ENCODE data around the gene KLHL30.
"Not testable (repeated sequence)": the region's sequence is repeated elsewhere in the genome, so short reads cannot be mapped to it uniquely, and the experiment has no call there.

Gene KLHL30

GRCh38 chr2:238102865-238103264 lies 35.6 kb upstream of the KLHL30 start:
- no peak for DNase-seq (ENCODE audit: low read depth)

GRCh38 chr2:238103465-238104225 lies 34.8 kb upstream of the KLHL30 start:
- no peak for DNase-seq (ENCODE audit: low read depth)

GRCh38 chr2:238104226-238104690 lies 34.2 kb upstream of the KLHL30 start:
- DNase-seq (ENCODE audit: low read depth): no peak

GRCh38 chr2:238104691-238105371 lies 33.6 kb upstream of the KLHL30 start:
- DNase-seq (ENCODE audit: low read depth): no peak

- no peak for DNase-seq (ENCODE audit: low read depth)
These were observed 32.7 kb upstream of the KLHL30 start for GRCh38 chr2:238105506-238106338.

- no peak for DNase-seq (ENCODE audit: low read depth)
These were observed 32.1 kb upstream of the KLHL30 start for GRCh38 chr2:238106339-238106697.

GRCh38 chr2:238106698-238107524 lies 31.6 kb upstream of the KLHL30 start:
- no peak for DNase-seq (ENCODE audit: low read depth)

GRCh38 chr2:238107525-238108422 lies 30.7 kb upstream of the KLHL30 start:
- no peak for DNase-seq (ENCODE audit: low read depth)

GRCh38 chr2:238108423-238109183 lies 29.9 kb upstream of the KLHL30 start:
- no peak for DNase-seq (ENCODE audit: low read depth)

GRCh38 chr2:238113611-238114010 lies 24.9 kb upstream of the KLHL30 start:
- DNase-seq (ENCODE audit: low read depth): no peak

- DNase-seq (ENCODE audit: low read depth): no peak
These were observed 24.1 kb upstream of the KLHL30 start for GRCh38 chr2:238114331-238114841.

GRCh38 chr2:238114851-238115660 lies 23.4 kb upstream of the KLHL30 start:
- DNase-seq (ENCODE audit: low read depth): no peak

- DNase-seq (ENCODE audit: low read depth): not testable (repeated sequence)
These were observed 22.8 kb upstream of the KLHL30 start for GRCh38 chr2:238115709-238116108.

- no peak for DNase-seq (ENCODE audit: low read depth)
These were observed 21.9 kb upstream of the KLHL30 start for GRCh38 chr2:238116298-238117198.

- no peak for DNase-seq (ENCODE audit: low read depth)
These were observed 21.0 kb upstream of the KLHL30 start for GRCh38 chr2:238117199-238118154.

GRCh38 chr2:238119756-238120462 lies 18.6 kb upstream of the KLHL30 start:
- no peak for DNase-seq (ENCODE audit: low read depth)
